ENCODE results near the gene COL9A3.

The COL9A3 gene

GRCh38 chr20:62809530-62810428 is 7.1 kb upstream of the COL9A3 start:
- in situ Hi-C loops (cut with HindIII; ENCODE audit: low sequenced_read_pairs): no loop called here

- in situ Hi-C loops (cut with HindIII; ENCODE audit: low sequenced_read_pairs): no loop called here
These were observed 5.5 kb upstream of the COL9A3 start for GRCh38 chr20:62811320-62811719.

- in situ Hi-C loops (cut with HindIII; ENCODE audit: low sequenced_read_pairs): no loop called here
These were observed 5.1 kb upstream of the COL9A3 start for GRCh38 chr20:62811720-62812119.

GRCh38 chr20:62812181-62812906 is 4.5 kb upstream of the COL9A3 start:
- in situ Hi-C loops (cut with HindIII; ENCODE audit: low sequenced_read_pairs): no loop called here

- in situ Hi-C loops (cut with HindIII; ENCODE audit: low sequenced_read_pairs): no loop called here
These were observed 4.0 kb upstream of the COL9A3 start for GRCh38 chr20:62812907-62813200.

- in situ Hi-C loops (cut with HindIII; ENCODE audit: low sequenced_read_pairs): no loop called here
These were observed 3.3 kb upstream of the COL9A3 start for GRCh38 chr20:62813588-62813987.

- in situ Hi-C loops (cut with HindIII; ENCODE audit: low sequenced_read_pairs): no loop called here
These were observed 2.7 kb upstream of the COL9A3 start for GRCh38 chr20:62814060-62814708.

- in situ Hi-C loops (cut with HindIII; ENCODE audit: low sequenced_read_pairs): loop anchor here (5.0 kb wide), 4 partner anchors 42 to 102 kb away; no protein-coding TSS in a partner anchor
These were observed 2.2 kb upstream of the COL9A3 start for GRCh38 chr20:62814709-62815065.

- in situ Hi-C loops (cut with HindIII; ENCODE audit: low sequenced_read_pairs): loop anchor here (5.0 kb wide), 4 partner anchors 42 to 103 kb away; no protein-coding TSS in a partner anchor
These were observed 1.5 kb upstream of the COL9A3 start for GRCh38 chr20:62815066-62815991.

GRCh38 chr20:62816031-62816883 is 593 bp upstream of the COL9A3 start:
- in situ Hi-C loops (cut with HindIII; ENCODE audit: low sequenced_read_pairs): loop anchor here (5.0 kb wide), 4 partner anchors 41 to 104 kb away; no protein-coding TSS in a partner anchor

- in situ Hi-C loops (cut with HindIII; ENCODE audit: low sequenced_read_pairs): loop anchor here (5.0 kb wide), 4 partner anchors 39 to 106 kb away; no protein-coding TSS in a partner anchor
These were observed 1.2 kb downstream of the COL9A3 start for GRCh38 chr20:62817975-62818591.

GRCh38 chr20:62818592-62819493 is 2.0 kb downstream of the COL9A3 start:
- in situ Hi-C loops (cut with HindIII; ENCODE audit: low sequenced_read_pairs): loop anchor here (5.0 kb wide), 4 partner anchors 38 to 107 kb away; no protein-coding TSS in a partner anchor

- in situ Hi-C loops (cut with HindIII; ENCODE audit: low sequenced_read_pairs): loop anchor here (5.0 kb wide), 4 partner anchors 38 to 107 kb away; no protein-coding TSS in a partner anchor
These were observed 2.8 kb downstream of the COL9A3 start for GRCh38 chr20:62819494-62820174.

GRCh38 chr20:62820208-62820961 is 3.5 kb downstream of the COL9A3 start:
- in situ Hi-C loops (cut with HindIII; ENCODE audit: low sequenced_read_pairs): no loop called here

- in situ Hi-C loops (cut with HindIII; ENCODE audit: low sequenced_read_pairs): no loop called here
These were observed 4.3 kb downstream of the COL9A3 start for GRCh38 chr20:62820962-62821725.

GRCh38 chr20:62821726-62822210 is 4.9 kb downstream of the COL9A3 start:
- in situ Hi-C loops (cut with HindIII; ENCODE audit: low sequenced_read_pairs): no loop called here
